Thoracic aorta (tissue), 2 donors: ENCODE data around the gene CBX4. TPM values are rescaled to one million over a fixed set of nuclear protein-coding genes. Genes with fewer than 3 reads are reported as not detected.

Source experiments
- ATAC-seq: fragments of 150-250 bp; one replicate; pipeline ENCODE4 v1.8.0; 2017; ENCODE audit warnings: low read depth; ENCODE audit not compliant: insufficient number of reproducible peaks, low FRiP score
- DNase-seq: peaks from one replicate; pipeline ENCODE4 v3.0.0-alpha.2; 2020; ENCODE audit warnings: low spot score
- H3K27ac ChIP-seq, 2 donors: fragments of 200-600 bp; sonication (generic); 1 replicate in 1 of 2; 2 replicates in 1 of 2; pipeline ENCODE4 v1.5.1; 2016; ENCODE audit warnings: mild to moderate bottlenecking in 2 of 2, moderate library complexity in 2 of 2
- H3K27me3 ChIP-seq: fragments of 200-600 bp; sonication (generic); replicated peaks from 2 replicates; pipeline ENCODE4 v1.6.0; 2016; ENCODE audit warnings: mild to moderate bottlenecking; ENCODE audit not compliant: insufficient read depth
- H3K36me3 ChIP-seq: fragments of 200-600 bp; sonication (generic); one replicate; pipeline ENCODE4 v1.5.1; 2016
- H3K4me1 ChIP-seq, 2 donors: fragments of 200-600 bp; sonication (generic); 1 replicate in 1 of 2; 2 replicates in 1 of 2; pipeline versions ENCODE4 v1.5.1 to v1.6.0; 2016; ENCODE audit warnings: low read depth in 2 of 2, mild to moderate bottlenecking in 1 of 2; ENCODE audit not compliant: control insufficient read depth in 1 of 2
- H3K4me3 ChIP-seq: fragments of 200-600 bp; sonication (generic); 2 replicates; pipeline ENCODE4 v1.5.1; 2016; ENCODE audit warnings: mild to moderate bottlenecking
- H3K9me3 ChIP-seq: fragments of 200-600 bp; sonication (generic); 2 replicates; pipeline ENCODE4 v1.5.1; 2016
- CTCF ChIP-seq: fragments of 200-600 bp; sonication (generic); IDR thresholded peaks from one replicate; pipeline ENCODE4 v1.5.1; 2019; ENCODE audit warnings: antibody characterized with exemption
- total RNA-seq, 2 donors: library from RNA; depleted of rRNA; stranded (reverse); fragments of >200 nt; gene quantifications; one replicate each; pipeline versions ENCODE4 v1.1.0 to v1.2.3, GENCODE V29; 2016

The CBX4 gene
- total RNA-seq, 2 donors from 2014 or later: 6.2 to 10.4 TPM

GRCh38 chr17:79833744-79834564 is 5.3 kb downstream of the CBX4 start:
- H3K27me3 ChIP-seq: no peaks in the 10 kb centered on the region
- peaks cover 31 to 39% of the 10 kb centered on the region in 2 donors for H3K4me1 ChIP-seq
- DNase-seq (no peak), ATAC-seq (no peak)
- no peak overlapping the region for H3K27ac ChIP-seq
- H3K9me3 ChIP-seq: no peaks in the 10 kb centered on the region
- no peak for TF ChIP-seq CTCF
- H3K36me3 ChIP-seq: peaks cover 19% of the 10 kb centered on the region
- H3K4me3 ChIP-seq: no peak overlapping the region

- Histone ChIP-seq H3K4me3 (no peak overlapping the region), H3K4me1 (peaks cover 31 to 38% of the 10 kb centered on the region in 2 donors), H3K27ac (no peak overlapping the region), H3K36me3 (peaks cover 19% of the 10 kb centered on the region), H3K27me3 (no peaks in the 10 kb centered on the region), H3K9me3 (no peaks in the 10 kb centered on the region)
- no peak for TF ChIP-seq CTCF
- no peak for ATAC-seq
- DNase-seq: no peak
Observed at GRCh38 chr17:79833110-79833450, 6.2 kb downstream of the CBX4 start.

GRCh38 chr17:79832218-79833109 is 6.8 kb downstream of the CBX4 start:
- ATAC-seq: no peak
- TF ChIP-seq CTCF: no peak
- H3K36me3 ChIP-seq: peaks cover 19% of the 10 kb centered on the region
- peaks cover 26 to 31% of the 10 kb centered on the region in 2 donors for H3K4me1 ChIP-seq
- peak overlapping the region; percentile 59 for H3K4me3 ChIP-seq
- DNase-seq: no peak
- H3K27ac ChIP-seq: no peak overlapping the region
- H3K9me3 ChIP-seq: no peaks in the 10 kb centered on the region
- H3K27me3 ChIP-seq: no peaks in the 10 kb centered on the region

GRCh38 chr17:79831265-79832217 is 7.7 kb downstream of the CBX4 start:
- Histone ChIP-seq H3K27ac (no peak overlapping the region), H3K4me3 (peak overlapping the region; percentile 59), H3K36me3 (peaks cover 19% of the 10 kb centered on the region), H3K27me3 (no peaks in the 10 kb centered on the region), H3K4me1 (peaks cover 17 to 22% of the 10 kb centered on the region in 2 donors), H3K9me3 (no peaks in the 10 kb centered on the region)
- no peak for TF ChIP-seq CTCF
- ATAC-seq (no peak), DNase-seq (no peak)
